ENCODE results near the gene ZNF385B. TPM values are rescaled to one million over a fixed set of nuclear protein-coding genes. Genes with fewer than 3 reads are reported as not detected.

ZNF385B gene
- total RNA-seq, 1 experiment from 2014 or later, result 0.57 TPM

- no peak overlapping the region for H3K27ac Mint-ChIP-seq (ENCODE audit: unreplicated experiment)
- TF ChIP-seq CTCF (IDR thresholded peaks at IDR 0.05; ENCODE audit: unreplicated experiment), result no peak
- no peaks in the 10 kb centered on the region for H3K27me3 Mint-ChIP-seq (ENCODE audit: unreplicated experiment)
- no TSS peak for BruUV-seq (replicated peaks)
- no peaks in the 10 kb centered on the region for H3K9me3 Mint-ChIP-seq (ENCODE audit: low read depth, unreplicated experiment)
- H3K4me1 Mint-ChIP-seq (ENCODE audit: low read depth, unreplicated experiment), result peaks cover 17% of the 10 kb centered on the region
- no peak for DNase-seq
- no peaks in the 10 kb centered on the region for H3K36me3 Mint-ChIP-seq (ENCODE audit: insufficient read depth, unreplicated experiment)
- CTCF ChIA-PET, result interaction anchor here (1.3 kb wide), 1 partner anchor 327 kb away, joined by 4 read pairs; no protein-coding TSS in a partner anchor
- no peak overlapping the region for H3K4me3 Mint-ChIP-seq (ENCODE audit: low read depth, unreplicated experiment)
- intact Hi-C loops (cut with micrococcal nuclease; ENCODE audit: unreplicated experiment), result no loop called here
These were observed 112.2 kb downstream of the ZNF385B start for GRCh38 chr2:179749210-179749609.

GRCh38 chr2:179746981-179747380, 114.4 kb downstream of the ZNF385B start:
- H3K27me3 Mint-ChIP-seq (ENCODE audit: unreplicated experiment), result no peaks in the 10 kb centered on the region
- no peaks in the 10 kb centered on the region for H3K36me3 Mint-ChIP-seq (ENCODE audit: insufficient read depth, unreplicated experiment)
- no peaks in the 10 kb centered on the region for H3K9me3 Mint-ChIP-seq (ENCODE audit: low read depth, unreplicated experiment)
- H3K27ac Mint-ChIP-seq (ENCODE audit: unreplicated experiment), result no peak overlapping the region
- no peak for TF ChIP-seq CTCF (IDR thresholded peaks at IDR 0.05; ENCODE audit: unreplicated experiment)
- H3K4me3 Mint-ChIP-seq (ENCODE audit: low read depth, unreplicated experiment), result no peak overlapping the region
- H3K4me1 Mint-ChIP-seq (ENCODE audit: low read depth, unreplicated experiment), result peaks cover 17% of the 10 kb centered on the region
- BruUV-seq (replicated peaks), result no TSS peak
- intact Hi-C loops (cut with micrococcal nuclease; ENCODE audit: unreplicated experiment), result no loop called here
- CTCF ChIA-PET, result no interaction called here
- no peak for DNase-seq

GRCh38 chr2:179745635-179746256, 115.7 kb downstream of the ZNF385B start:
- H3K4me1 Mint-ChIP-seq (ENCODE audit: low read depth, unreplicated experiment), result peaks cover 10% of the 10 kb centered on the region
- intact Hi-C loops (cut with micrococcal nuclease; ENCODE audit: unreplicated experiment), result no loop called here
- BruUV-seq (replicated peaks), result no TSS peak
- H3K9me3 Mint-ChIP-seq (ENCODE audit: low read depth, unreplicated experiment), result no peaks in the 10 kb centered on the region
- DNase-seq, result no peak
- H3K27ac Mint-ChIP-seq (ENCODE audit: unreplicated experiment), result no peak overlapping the region
- H3K27me3 Mint-ChIP-seq (ENCODE audit: unreplicated experiment), result no peaks in the 10 kb centered on the region
- H3K4me3 Mint-ChIP-seq (ENCODE audit: low read depth, unreplicated experiment), result no peak overlapping the region
- H3K36me3 Mint-ChIP-seq (ENCODE audit: insufficient read depth, unreplicated experiment), result no peaks in the 10 kb centered on the region
- TF ChIP-seq CTCF (IDR thresholded peaks at IDR 0.05; ENCODE audit: unreplicated experiment), result no peak
- CTCF ChIA-PET, result interaction anchor here (1.1 kb wide), 1 partner anchor 19 kb away, joined by 3 read pairs; no protein-coding TSS in a partner anchor

GRCh38 chr2:179744401-179744800, 117.0 kb downstream of the ZNF385B start:
- no peak for DNase-seq
- Mint-ChIP-seq H3K4me1 (ENCODE audit: low read depth, unreplicated experiment) (peaks cover 6% of the 10 kb centered on the region), H3K27ac (ENCODE audit: unreplicated experiment) (no peak overlapping the region), H3K27me3 (ENCODE audit: unreplicated experiment) (no peaks in the 10 kb centered on the region), H3K9me3 (ENCODE audit: low read depth, unreplicated experiment) (no peaks in the 10 kb centered on the region), H3K4me3 (ENCODE audit: low read depth, unreplicated experiment) (no peak overlapping the region), H3K36me3 (ENCODE audit: insufficient read depth, unreplicated experiment) (no peaks in the 10 kb centered on the region)
- intact Hi-C loops (cut with micrococcal nuclease; ENCODE audit: unreplicated experiment), result no loop called here
- CTCF ChIA-PET, result interaction anchor here (1.1 kb wide), 1 partner anchor 17 kb away, joined by 3 read pairs; no protein-coding TSS in a partner anchor
- no peak for TF ChIP-seq CTCF (IDR thresholded peaks at IDR 0.05; ENCODE audit: unreplicated experiment)
- BruUV-seq (replicated peaks), result no TSS peak

All from Calu3 (cell line).